ENCODE results near the gene EXOC6.

The EXOC6 gene

DNA sequence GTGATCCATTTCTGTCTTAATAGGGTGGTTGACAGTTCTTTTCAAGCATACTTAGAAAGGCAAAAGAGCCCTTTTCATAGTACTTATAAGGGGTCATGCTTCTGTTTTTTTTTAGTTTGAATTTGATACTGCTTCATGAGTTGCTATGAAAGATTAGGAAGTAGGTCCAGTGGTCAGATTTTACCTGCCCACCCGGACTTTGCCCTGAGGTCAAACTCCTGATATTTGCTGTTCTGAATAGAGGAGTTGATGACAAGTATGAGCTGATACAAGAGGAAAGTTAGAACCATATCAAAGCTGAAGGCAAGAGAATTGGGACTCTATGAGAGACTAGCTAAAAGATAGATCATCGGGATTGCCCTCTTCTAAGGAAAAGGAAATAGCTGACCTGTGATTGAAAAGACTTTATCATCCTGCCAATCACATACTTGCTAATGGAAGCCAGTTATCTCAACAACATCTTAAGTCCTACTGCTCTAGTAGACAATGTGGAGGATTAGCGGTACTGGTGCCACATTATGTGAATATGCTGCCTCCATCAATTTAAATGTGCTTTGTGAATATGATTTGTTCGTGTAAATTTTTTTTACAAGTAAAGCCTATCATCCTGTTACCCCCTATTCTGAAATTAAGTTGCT, 174.8 kb downstream of the EXOC6 start:
- DNase-seq (ENCODE audit: low spot score): no peak
- TF ChIP-seq, protein P1, sequence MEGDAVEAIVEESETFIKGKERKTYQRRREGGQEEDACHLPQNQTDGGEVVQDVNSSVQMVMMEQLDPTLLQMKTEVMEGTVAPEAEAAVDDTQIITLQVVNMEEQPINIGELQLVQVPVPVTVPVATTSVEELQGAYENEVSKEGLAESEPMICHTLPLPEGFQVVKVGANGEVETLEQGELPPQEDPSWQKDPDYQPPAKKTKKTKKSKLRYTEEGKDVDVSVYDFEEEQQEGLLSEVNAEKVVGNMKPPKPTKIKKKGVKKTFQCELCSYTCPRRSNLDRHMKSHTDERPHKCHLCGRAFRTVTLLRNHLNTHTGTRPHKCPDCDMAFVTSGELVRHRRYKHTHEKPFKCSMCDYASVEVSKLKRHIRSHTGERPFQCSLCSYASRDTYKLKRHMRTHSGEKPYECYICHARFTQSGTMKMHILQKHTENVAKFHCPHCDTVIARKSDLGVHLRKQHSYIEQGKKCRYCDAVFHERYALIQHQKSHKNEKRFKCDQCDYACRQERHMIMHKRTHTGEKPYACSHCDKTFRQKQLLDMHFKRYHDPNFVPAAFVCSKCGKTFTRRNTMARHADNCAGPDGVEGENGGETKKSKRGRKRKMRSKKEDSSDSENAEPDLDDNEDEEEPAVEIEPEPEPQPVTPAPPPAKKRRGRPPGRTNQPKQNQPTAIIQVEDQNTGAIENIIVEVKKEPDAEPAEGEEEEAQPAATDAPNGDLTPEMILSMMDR (IDR thresholded peaks at IDR 0.05; ENCODE audit: extremely low read depth, missing control alignments): no peak

DNA sequence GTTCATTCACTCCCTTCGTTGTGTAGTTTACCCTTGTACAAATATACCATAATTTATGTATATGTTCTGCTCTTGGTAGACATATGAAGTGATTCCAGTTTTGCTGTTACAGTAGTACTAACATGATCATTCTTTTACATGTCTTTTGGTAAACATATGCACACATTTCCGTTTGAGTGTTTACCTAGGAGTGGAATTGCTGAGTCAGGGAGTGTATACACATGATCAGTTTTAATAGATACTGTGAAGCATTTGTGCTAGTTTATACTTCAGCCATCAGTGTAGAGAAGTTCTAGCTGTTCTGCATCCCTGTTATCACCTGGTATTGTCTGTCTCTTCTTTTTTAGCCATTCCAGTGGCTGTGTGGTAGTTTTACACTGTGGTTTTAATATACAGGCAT, 177.8 kb downstream of the EXOC6 start:
- TF ChIP-seq, protein P1 (IDR thresholded peaks at IDR 0.05; ENCODE audit: extremely low read depth, missing control alignments): no peak
- DNase-seq (ENCODE audit: low spot score): no peak

DNA sequence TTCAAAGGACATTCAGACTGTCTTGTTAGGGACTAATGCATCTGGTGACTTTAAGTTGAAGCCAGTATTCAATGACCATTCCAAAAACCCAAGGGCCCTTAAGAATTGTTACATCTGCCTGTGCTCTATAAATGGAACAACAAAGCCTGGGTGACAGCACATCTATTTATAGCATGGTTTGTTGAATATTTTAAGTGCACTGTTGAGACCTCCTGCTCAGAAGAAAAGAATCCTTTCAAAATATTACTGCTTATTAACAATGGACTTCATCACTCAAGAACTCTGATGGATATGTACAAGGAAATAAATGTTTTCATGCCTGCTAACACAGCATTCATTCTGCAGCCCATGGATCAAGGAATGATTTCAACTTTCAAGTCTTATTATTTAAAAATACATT, 179.2 kb downstream of the EXOC6 start:
- DNase-seq (ENCODE audit: low spot score): no peak
- TF ChIP-seq, protein P1 (IDR thresholded peaks at IDR 0.05; ENCODE audit: extremely low read depth, missing control alignments): no peak

DNA sequence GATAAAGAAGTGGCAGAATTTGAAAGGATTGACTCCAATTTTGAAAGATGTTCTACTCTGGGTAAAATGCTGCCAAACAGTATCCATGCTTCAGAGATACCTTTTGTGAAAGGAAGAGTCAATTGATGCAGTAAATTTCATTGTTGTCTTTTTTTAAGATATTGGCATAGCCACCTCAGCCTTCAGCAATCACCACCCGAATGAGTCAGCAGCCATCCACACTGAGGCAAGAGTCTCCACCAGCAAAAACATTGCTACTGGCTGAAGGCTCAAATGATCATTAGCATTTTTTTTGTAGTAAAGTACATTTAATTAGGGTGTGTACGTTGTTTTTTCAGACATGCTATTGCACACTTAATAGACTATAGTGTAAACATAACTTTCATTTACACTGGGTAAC, 180.6 kb downstream of the EXOC6 start:
- TF ChIP-seq, protein P1 (IDR thresholded peaks at IDR 0.05; ENCODE audit: extremely low read depth, missing control alignments): no peak
- DNase-seq (ENCODE audit: low spot score): no peak

DNA sequence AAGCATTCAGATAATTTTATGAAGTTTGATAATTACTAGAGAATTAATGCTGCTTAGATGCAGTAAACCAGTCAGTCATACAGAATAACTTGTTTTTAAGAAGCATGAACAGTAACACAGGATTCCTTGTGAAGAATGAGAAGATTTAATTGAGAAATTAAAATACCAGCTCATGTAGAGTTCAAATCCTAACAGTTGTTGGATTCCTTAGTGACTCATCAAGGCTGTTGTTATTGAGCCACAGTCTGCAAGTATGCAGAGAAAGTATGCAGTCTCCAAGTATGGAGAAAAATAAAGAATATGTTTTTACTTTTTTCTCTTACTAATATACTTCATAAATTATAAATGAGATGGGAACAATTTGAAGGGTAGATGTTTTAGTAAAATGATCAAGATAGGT, 182.1 kb downstream of the EXOC6 start:
- DNase-seq (ENCODE audit: low spot score): no peak
- TF ChIP-seq, protein P1 (IDR thresholded peaks at IDR 0.05; ENCODE audit: extremely low read depth, missing control alignments): no peak

DNA sequence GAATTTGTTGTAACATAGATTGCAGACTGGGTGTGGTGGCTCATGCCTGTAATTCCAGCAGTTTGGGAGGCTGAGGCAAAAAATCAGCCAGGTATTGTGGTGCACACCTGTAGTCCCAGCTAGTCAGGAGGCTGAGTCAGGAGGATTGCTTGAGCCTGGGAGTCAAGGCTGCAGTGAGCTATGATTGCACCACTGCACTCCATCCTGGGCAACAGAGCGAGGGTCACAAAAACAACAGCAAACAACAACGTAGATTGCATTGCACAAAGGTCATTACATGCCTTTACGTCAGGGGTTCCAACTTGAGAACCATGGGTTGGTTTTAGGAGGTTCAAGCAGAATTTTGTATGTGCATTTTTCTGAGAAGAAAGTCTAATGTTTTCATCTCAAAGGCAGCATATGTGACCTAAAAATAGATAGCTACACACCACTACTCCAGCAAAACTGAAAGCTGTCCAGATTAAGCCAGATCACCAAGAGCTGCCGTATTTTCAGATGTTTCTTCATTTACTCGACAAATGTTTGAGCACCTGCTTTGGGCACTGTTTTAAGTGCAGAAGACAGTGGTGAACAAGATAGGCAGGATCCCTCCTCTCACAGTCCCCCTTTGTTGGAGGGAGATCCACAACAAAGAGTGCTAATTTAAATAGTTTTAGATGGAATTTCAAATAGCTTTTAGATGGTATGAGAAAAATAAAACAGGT, 183.9 kb downstream of the EXOC6 start:
- TF ChIP-seq, protein P1 (IDR thresholded peaks at IDR 0.05; ENCODE audit: extremely low read depth, missing control alignments): no peak
- no peak for DNase-seq (ENCODE audit: low spot score)

DNA sequence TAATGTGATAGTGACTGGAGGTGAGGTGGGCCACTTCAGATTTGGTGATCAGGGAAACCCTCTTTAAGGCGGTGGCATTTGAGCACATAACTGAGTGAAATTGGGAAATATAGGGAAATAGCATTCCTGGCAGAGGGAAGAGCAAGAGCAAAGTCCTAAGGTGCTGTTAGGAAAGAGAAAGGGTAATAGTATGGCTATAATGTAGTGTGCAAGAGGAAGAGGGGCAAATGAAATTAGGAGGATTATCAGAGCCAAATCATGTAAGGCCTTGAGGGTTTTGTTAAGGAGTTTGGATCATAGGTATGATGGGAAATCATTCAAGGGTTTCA, 184.5 kb downstream of the EXOC6 start:
- no peak for DNase-seq (ENCODE audit: low spot score)
- TF ChIP-seq, protein P1 (IDR thresholded peaks at IDR 0.05; ENCODE audit: extremely low read depth, missing control alignments): no peak
